NK-92 (cell line): ENCODE measurements around the gene INPP4B.

Source experiments
- DNase-seq: peaks from one replicate; lab custom pipeline; 2025; ENCODE audit not compliant: unreplicated experiment; lab: John Stamatoyannopoulos, UW

The INPP4B gene

DNA sequence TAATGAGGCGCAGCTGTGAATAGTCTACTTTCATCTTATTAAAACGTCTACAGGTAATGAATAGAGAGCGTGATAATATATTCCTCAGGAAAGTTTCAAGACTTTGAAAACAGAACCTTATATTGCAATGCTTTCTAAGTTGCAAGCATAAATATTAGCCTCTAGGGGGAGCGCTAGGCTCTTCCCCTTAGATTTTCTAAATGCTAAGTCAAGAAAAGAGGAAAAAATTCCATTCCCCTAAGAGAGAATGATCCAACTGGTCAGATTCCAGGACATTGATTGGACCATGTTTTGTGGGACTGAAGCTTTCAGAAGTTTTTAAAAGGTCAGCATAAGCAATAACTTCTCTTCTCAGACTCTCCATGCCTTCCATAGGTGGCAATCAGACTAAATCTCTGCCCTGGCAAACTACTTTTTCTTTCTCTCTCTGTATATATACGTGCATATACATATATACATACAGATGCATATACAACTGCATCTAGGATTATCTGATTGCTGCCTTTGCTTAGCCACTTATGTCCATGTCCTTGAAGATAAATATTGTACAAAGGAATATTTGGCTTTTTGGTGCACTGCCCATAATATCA, 492.9 kb downstream of the INPP4B start:
- DNase-seq: no peak

DNA sequence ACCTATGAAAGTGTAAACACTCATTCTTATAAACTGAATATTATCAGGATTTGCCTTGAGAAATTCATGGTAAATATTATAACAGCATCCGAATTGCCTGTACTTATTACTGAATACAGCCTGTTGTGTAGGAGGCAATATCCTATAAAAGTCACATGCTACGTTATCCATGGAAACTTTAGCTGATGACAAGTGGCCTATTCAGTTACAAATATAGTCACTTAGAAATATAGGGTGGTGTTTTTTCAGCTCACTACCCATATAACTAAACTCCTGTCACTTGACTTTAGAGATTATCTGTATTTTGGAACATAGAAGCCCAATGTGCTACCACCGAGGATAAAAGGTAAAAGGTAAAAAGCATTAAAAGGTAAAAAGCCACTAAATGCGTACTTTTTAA, 493.4 kb downstream of the INPP4B start:
- no peak for DNase-seq

DNA sequence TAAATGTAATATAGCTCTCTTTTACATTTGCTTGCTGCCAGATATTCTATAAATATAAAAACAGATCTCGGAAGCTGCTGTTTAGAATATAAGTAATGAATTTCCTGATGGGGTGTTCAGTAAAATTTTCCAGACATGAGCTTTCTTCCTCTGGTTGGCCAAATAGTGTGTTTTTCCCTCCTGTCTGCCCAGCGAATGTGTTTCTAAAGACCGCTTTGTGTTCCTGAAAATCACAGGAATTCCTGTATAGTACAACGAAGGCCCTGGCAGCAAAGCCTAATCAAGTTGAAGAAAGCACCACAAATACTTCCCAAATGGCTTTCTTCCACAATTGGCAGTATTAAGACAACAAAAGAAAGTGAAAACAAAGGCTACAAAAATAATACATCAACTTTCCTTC, 494.1 kb downstream of the INPP4B start:
- no peak for DNase-seq

DNA sequence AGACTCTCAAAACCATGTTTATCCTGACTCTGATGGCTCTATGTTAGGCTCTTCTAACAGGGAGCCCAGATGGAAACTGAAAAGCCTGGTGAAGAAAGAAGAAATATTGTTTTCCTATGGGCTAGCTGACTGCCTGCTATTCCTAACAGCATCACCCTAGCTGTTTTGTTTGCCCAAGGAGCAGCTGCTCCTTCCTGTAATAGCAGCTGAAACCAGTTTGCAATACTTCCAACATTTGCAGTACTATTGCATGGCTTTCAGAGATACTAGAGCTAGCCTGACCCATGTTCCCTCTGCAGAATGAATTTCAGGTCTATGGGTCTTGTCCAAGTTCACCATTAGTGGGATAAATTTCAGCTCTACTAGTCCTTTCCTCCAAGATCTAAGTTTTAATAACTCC, 495.2 kb downstream of the INPP4B start:
- DNase-seq: no peak

DNA sequence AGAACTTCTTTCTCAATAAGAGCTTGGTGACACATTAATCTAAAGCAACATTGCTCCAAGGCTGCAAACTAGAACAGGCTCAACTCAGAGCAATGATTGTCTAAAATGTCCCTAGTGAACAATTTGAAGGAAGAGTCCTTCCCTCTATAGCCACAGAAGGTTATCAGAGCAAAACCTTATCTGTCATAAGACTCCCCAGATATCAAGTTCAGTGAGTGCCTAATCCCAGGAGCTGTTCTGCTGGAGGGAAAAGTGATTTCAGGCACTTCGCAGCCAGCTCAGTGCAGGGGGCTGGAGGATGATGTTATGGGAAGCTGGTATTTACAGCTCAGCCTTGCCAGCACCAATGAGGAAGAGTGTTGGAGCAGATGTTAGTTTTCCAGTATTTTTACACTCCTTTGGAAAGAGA, 497.5 kb downstream of the INPP4B start:
- DNase-seq: no peak

DNA sequence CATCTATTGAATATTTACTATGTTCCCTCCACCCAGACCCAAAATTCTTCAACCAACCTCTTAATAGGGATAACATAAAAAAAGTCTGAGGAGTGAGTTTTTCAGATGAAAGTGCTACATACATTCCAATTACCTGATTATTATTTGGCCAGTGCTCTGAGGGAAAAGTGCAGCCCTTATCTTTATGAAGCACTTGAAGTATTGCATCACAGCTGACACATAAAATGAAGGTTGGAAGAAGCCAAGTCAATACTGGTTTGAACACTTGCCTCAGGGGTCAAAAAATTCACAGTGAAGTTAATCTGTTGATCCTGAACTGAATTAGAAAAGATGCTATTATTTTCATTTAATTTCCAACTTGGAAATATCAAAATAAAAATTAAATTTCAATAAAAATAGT, 498.9 kb downstream of the INPP4B start:
- DNase-seq: no peak

DNA sequence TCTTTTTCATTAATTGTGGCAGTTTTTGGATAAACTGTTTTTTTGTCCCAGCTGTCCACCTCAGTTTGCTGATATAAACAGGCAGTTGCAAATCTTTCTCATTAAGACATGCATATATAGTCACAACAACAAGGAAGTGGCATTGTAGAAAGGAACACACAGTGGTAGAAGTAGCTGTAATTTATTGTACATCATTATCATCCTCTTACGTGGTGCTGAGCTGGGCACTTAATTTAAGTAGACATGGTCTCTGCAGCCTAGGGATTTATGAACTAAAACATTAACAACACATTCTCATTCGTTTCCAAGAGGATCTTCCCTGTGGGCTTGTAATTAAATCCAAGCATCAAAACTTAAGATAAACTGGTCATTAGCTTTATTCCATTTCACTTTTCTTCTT, 500.2 kb downstream of the INPP4B start:
- no peak for DNase-seq

DNA sequence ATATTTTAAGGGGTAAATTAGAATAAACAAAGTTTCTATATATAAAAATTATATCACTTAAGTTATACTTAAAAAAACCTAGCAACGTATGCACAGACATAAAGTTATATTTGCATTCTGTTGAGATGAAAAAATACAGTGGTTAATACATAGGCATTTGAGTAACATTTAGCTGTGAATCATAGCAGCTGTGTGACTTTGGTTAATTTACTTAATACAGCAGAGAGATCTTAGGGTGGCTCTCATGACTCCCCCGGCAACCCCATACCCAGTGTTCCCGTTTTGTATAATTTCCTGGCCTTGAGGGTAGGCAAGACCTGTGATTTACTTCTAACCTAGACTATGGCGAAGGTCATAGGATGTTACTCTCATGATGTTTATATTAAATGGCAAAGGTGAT, 504.8 kb downstream of the INPP4B start:
- no peak for DNase-seq

DNA sequence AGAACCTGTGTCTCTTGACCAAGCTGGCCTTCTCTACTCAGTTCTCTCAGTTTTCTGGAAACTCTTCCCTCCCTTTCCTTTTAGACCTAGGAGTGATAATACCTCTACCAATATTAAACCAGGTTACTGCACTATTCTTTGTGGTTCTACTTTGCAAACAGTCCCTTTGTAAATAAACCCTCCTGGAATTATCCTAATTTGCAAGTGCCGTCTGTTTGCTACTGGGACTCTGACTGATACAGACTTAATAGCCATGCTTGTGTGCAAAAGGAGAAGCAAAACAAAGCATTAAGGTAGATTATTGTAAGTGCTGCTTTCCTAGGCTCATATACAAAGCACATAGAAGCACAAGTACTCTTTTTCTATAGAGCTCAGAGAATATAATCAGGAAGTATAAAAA, 507.0 kb downstream of the INPP4B start:
- no peak for DNase-seq

DNA sequence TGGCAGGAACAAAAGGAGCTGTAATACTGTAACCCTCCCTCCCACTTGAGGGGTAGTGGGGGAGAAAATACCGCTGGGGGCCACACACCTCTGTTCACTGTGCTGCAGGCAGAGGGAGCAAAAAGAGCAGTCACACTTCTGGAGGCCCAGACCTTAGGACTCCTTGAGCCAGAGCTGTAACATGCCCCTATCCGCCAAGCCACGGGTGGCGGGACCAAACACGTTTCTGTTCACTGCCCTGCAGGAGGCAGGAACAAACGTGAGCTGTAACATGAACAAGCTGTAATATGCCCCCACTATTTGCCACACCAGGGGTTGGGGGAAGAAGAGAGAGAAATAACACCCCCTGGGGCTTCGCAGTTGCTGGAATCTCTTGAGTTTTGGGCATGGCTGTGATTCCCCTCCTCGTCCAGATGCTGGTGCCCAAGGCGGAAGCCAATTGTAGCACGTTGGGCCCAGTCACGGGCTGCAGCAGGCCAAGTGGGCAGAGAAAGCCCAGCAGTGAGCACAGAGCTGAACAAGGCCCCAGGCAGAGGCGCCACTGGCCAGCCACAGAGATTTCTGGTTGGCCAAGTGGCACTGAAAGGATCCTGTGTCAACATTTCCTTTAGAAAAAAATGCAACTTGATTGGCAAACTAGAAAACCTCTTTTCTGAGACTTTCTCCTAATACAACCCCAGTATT, 509.7 kb downstream of the INPP4B start:
- no peak for DNase-seq

DNA sequence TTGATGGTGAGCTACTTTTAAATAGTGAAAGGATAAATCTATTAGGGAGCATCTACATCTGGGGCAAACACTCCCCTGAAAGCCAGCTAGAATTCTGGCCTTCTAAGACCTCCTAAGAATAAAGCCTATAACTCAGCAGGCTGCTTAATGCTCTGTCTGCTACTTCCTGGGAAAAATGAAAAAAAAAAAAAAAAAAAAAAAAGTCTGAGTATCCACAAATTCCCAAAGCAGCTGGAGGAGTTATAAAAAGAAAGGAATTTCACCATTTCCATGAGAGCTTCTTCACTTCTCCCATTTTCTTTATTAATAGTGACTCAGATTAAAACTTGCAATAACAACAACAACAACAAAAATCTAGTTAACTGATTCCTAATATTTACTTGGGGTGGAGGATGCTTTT, 511.2 kb downstream of the INPP4B start:
- no peak for DNase-seq

DNA sequence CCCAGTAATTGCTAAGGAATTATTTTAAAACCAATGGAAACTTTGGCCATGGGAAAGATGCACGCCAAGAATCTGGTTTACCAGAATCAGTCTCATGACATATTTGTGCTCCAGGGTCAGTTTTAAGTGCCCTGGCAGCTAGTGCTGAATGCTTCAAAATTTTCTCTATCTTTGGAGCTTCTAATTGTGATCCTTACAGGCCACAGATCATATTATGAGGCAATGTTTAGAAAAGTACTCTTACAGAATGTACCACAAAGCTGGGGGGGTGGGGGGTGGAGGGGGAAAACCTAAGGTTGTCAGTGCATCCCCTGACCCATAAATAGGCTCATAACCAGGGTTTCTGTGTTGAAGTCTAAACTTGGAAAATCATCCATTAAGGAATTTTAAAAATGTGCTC, 514.5 kb downstream of the INPP4B start:
- no peak for DNase-seq

DNA sequence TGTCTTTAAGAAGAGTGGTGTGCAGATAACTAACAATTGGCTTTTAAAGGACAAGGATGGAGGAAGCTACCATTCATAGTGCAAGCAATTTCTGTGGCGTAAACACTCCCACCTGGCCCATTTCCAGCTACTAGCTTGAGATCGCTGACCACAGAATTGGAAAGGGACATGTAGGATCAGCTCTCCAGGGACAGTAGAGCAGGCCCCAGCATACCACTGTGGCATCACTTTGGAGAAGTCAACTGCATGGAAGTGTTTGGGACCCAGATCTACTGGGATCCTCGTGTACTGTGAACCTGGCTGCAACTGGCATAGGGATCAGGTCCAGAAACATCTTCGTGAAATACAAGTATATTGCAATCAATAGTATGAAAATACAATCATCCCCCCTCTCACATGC, 515.0 kb downstream of the INPP4B start:
- no peak for DNase-seq

DNA sequence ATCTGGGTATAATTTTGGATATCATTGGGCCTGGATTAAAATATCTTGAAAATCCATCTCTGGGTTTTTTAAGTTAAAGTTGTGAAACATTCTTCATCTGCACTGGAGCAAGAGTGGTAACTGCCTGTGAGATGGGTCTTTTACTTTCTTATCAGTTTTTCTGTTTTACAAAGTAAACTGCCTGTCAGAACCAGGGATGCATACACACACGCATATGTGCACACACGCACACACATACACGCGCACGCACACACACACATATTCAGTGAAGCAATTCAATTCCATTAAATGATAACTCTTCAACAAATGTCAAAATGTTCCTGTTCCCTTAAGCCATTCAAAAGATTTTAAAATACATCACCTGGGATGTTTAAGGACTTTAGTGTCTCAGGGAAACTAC, 515.8 kb downstream of the INPP4B start:
- DNase-seq: no peak

DNA sequence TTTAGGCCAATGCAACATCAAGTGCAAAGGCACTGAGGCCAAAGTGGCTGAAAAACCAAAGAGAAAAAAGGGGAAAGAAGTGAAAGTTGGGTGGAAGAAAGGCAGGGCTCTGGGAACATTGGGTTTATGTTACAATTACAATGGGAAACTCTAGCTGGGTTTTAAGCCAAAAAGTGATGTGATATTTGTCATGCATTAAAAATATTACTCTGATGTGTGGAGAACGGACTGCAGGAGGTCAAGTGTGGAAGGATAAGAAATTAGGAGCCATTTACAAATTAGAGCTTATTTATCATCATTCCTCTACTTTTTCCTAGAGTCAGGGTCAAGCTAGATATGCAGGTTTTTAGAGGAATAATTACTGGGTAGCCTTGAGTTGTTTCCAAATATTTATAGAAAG, 516.8 kb downstream of the INPP4B start:
- DNase-seq: no peak

DNA sequence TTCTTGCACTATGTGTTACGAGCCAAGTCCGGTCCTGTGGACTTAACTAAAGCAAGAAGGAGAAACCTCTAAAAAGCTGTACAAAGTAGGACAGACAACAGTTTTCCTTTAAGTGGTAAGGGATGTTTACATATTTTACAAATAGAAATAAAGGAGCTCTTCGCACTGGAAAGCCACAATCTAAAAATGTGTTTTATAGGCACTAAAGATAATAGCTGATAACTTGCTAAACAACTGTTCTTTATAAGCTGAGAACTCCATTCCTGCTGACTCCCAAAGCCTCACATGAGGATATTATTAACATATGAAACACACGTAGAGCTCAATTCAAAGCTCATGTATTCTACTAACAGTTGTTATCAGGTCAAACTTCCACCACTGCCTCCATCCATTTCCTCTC, 519.9 kb downstream of the INPP4B start:
- DNase-seq: no peak

DNA sequence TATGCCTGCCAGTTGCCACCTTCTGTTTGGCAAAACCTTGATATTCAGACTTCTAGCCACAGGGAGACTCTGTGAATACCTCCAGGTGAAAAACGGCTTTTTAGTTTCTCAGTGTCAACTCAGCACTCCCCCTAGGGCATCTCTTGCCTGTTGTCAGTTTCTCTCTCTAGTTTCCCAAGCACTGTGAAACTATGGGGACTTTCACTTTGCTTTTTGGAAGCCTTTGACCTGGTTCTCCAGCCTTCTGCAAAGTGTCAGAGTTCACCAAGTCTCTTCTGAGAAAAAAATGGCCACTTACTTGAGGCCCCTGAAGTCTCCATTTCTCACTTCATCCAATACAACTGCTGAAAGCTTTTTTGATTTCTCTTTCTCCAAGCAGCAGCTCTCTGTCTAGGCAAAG, 521.5 kb downstream of the INPP4B start:
- no peak for DNase-seq

DNA sequence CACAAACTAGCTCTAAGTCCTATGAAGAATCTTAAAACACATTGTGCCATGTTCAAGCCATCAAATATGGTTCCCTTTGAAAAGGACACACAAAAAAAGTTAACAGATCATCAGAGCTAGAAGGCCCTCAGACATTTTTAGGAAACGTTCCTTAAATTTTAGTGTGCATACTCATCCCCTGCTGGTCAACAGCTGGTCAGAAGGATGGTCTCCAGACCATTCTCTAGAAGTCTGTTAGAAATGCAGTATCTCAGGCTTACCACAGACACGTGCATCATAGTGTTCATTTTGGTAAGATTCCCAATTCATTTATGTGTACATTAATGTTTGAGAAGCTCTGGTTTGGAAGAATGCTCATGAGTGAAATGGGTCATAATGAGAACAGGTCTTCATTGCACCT, 523.1 kb downstream of the INPP4B start:
- no peak for DNase-seq

DNA sequence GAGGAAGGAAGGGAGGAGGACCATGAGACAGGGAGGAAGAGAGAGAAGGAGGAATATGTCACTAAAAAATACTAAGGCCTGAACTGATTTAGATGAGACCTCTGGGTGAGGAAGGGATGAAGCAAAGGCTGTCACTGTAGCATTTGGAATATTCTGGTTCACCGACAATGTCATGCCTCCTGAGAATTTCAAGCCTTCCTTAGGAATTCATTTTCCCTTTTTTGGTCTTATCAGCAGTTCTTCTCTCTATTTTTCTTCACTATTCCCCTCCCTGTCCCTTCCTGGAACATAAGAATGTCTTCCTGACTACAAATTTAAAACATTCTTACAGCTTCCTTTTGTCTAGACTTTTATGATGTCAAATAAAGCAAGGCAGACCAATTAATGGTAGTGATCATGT, 527.8 kb downstream of the INPP4B start:
- no peak for DNase-seq

DNA sequence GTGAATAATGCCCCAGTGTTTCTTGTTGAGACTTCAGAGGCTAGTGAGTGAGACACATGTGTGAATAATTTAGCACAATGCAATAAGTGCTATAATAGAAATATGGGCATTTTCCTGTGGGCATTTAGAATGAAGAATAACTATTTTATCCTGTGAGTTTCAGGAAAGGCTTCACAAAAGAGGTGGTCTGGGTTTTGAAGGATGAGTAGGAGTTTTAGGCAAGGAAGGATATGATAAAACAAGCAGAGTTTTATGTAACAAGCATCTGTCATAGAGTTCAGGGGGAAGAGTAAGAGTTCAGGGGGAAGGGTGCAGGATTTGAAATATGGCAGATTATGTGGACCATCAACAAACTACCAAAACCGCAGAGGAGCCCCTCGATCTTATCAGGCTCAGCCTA, 529.2 kb downstream of the INPP4B start:
- DNase-seq: no peak

DNA sequence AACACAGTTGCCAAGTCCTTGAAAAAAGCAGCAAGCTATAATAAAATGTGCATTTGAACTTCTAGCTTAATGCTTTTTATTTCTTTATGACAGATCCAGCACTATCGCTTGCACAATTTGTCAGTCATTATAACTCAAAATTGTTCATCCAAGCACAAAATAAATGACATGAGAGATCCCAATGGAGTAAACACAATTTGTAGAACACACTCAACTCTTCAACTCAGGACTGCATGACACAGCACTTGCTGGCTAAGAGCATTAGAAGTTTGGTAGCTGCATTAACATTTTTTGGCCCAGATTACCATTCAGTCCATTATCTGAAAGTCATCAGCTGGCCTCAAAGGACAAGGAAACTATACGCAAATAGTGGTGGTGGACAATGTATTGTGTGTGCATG, 530.1 kb downstream of the INPP4B start:
- no peak for DNase-seq

DNA sequence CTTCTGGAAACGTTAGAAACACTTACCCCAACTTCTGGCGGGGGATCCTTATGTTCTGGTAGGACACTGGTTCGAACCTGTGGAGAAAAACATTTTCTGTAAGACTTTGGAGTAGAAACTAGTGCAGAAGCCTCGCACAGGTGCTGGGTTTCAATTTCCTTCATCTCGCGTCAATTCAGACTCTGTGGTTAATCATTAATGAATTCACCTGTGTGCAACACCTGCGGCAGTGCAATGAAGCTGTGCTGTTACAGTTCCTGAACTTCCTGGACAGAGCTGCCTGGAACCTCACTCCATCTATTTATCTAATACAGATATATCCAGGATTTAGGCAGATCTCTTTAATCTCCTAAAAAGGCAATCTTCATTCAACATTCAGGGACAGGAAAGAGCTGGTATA, 531.4 kb downstream of the INPP4B start:
- no peak for DNase-seq

DNA sequence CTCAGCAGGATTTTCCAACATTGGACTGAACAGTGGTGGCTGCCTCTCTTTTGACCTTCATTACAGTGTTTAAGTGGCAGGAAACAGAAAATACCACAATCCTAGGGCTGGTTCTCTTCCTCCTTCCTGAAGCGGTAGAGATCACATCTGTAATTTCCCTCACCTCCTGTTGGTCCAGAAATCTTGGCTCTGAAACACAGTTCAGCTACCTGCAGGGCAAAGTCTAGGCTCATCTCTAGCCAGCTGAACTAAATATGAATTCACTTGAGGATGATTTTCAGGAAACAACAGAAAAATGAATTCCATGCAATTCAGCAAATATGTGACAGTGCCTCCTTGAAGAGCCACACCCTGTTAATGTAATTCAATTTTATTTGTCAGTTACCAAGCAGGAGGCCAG, 531.9 kb downstream of the INPP4B start:
- DNase-seq: no peak
